Smooth muscle cell (in vitro differentiated cells): ENCODE measurements around the gene GPR107. TPM values are rescaled to one million over a fixed set of nuclear protein-coding genes. Genes with fewer than 3 reads are reported as not detected.

Experiments used
- DNase-seq: peaks from one replicate; lab custom pipeline; 2025; ENCODE audit not compliant: unreplicated experiment; lab: John Stamatoyannopoulos, UW
- H2AFZ ChIP-seq: fragments of 200-600 bp; sonication (generic); 2 replicates; pipeline ENCODE4 v1.6.0; 2016; ENCODE audit warnings: antibody characterized with exemption, low read depth, mild to moderate bottlenecking
- H3F3A ChIP-seq: fragments of 200-600 bp; sonication (generic); 2 replicates; pipeline ENCODE4 v1.6.0; 2017; ENCODE audit warnings: antibody characterized with exemption, low read depth
- H3K27ac ChIP-seq: fragments of 200-600 bp; sonication (generic); 2 replicates; pipeline ENCODE4 v1.5.1; 2016; ENCODE audit warnings: low read depth, mild to moderate bottlenecking
- H3K27me3 ChIP-seq: fragments of 200-600 bp; sonication (generic); 2 replicates; pipeline ENCODE4 v1.6.1; 2016; ENCODE audit warnings: low read depth, mild to moderate bottlenecking
- H3K36me3 ChIP-seq: fragments of 200-600 bp; sonication (generic); 2 replicates; pipeline ENCODE4 v1.5.1; 2016; ENCODE audit warnings: low read depth
- H3K4me1 ChIP-seq: fragments of 200-600 bp; sonication (generic); 2 replicates; pipeline ENCODE4 v1.5.1; 2016; ENCODE audit warnings: low read depth
- H3K4me2 ChIP-seq: fragments of 200-600 bp; sonication (generic); 2 replicates; pipeline ENCODE4 v1.6.0; 2016; ENCODE audit warnings: mild to moderate bottlenecking
- H3K4me3 ChIP-seq: fragments of 200-600 bp; sonication (generic); 2 replicates; pipeline ENCODE4 v1.5.1; 2016; ENCODE audit warnings: mild to moderate bottlenecking
- H3K79me2 ChIP-seq: fragments of 200-600 bp; sonication (generic); 2 replicates; pipeline ENCODE4 v1.6.0; 2016; ENCODE audit warnings: low read depth, mild to moderate bottlenecking
- H3K9ac ChIP-seq: fragments of 200-600 bp; sonication (generic); 2 replicates; pipeline ENCODE4 v1.6.0; 2016; ENCODE audit warnings: low read depth
- H3K9me3 ChIP-seq: fragments of 200-600 bp; sonication (generic); replicated peaks from 2 replicates; pipeline ENCODE4 v1.5.1; 2016; ENCODE audit warnings: low read depth
- H4K20me1 ChIP-seq: fragments of 200-600 bp; sonication (generic); 2 replicates; pipeline ENCODE4 v1.6.0; 2016; ENCODE audit warnings: low read depth
- WGBS: methylation state at CpG from one replicate; pipeline ENCODE4 v1.1.7; 2016; ENCODE audit warnings: low lambda C conversion rate; 5-methylcytosine and 5-hydroxymethylcytosine counted together
- polyA plus RNA-seq: library from polyadenylated mRNA; unstranded; fragments of >200 nt; fragmentation: Nextera tagmentation; extraction: Ambion mirVana; gene quantifications from 2 replicates; pipeline ENCODE4 v1.2.1, GENCODE V29; 2016
- total RNA-seq: library from RNA; depleted of rRNA; stranded (reverse); fragments of >200 nt; gene quantifications from 2 replicates; pipeline ENCODE4 v1.2.3, GENCODE V29; 2014
- TF ChIP-seq, protein P1 (sequence below): fragments of 200-600 bp; sonication (generic); IDR thresholded peaks from 2 replicates; pipeline ENCODE4 v1.5.1; 2017; ENCODE audit warnings: borderline replicate concordance, mild to moderate bottlenecking, antibody characterized with exemption; ENCODE audit not compliant: insufficient read depth, poor library complexity, severe bottlenecking

The GPR107 gene
- total and polyA plus RNA-seq, 2 experiments from 2014 or later, result 16.2 to 42.7 TPM

DNA sequence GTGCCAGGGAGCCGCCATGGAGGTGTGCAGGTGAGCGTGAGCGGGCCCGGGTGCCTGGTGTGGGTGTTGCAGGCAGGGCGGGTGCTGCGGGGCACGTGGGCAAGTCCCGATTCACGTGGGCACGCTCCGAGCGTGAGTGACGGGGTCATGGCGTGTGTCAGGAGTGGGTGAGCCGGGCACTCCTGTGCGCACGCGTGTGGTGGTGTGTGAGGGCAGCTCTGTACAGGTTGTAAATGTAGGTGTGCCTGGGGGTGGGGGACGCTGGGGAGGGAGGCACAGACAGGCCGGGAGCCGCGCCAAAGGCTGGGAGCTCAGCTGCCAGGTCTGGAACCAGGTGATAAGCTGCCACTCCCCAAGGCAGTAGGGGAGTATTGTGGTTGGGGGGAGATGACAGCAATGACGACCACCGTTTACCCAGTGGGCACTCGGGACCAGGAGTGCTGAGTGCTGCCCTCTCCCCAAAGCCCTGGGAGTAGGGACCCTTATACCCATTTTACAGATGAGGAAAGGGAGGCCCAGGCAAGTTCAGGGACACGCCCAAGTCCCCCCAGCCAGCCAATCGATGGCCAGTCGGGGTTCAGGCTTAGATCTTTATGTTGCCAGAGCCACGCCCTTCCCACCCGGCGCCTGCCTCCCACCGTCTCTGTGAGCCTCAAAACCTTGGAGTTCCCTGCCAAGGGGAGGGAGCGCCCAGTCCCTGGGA is 128.1 kb downstream of the GPR107 start:
- no peaks in the 10 kb centered on the region for H3K36me3 ChIP-seq
- no peak overlapping the region for H3K27ac ChIP-seq
- H3K4me2 ChIP-seq, result no peak overlapping the region
- H3K9me3 ChIP-seq, result no peaks in the 10 kb centered on the region
- no peak overlapping the region for H2AFZ ChIP-seq
- H3K79me2 ChIP-seq, result peaks cover 82% of the 10 kb centered on the region
- H4K20me1 ChIP-seq, result peaks cover 97% of the 10 kb centered on the region
- no peaks in the 10 kb centered on the region for H3K27me3 ChIP-seq
- WGBS, result 96% methylated on average over 28 of the region's 33 CpGs
- H3K9ac ChIP-seq, result no peak overlapping the region
- no peak overlapping the region for H3K4me3 ChIP-seq
- peaks cover 31% of the 10 kb centered on the region for H3K4me1 ChIP-seq
- DNase-seq, result no peak
- H3F3A ChIP-seq, result peaks cover 40% of the 10 kb centered on the region
- TF ChIP-seq, protein P1, sequence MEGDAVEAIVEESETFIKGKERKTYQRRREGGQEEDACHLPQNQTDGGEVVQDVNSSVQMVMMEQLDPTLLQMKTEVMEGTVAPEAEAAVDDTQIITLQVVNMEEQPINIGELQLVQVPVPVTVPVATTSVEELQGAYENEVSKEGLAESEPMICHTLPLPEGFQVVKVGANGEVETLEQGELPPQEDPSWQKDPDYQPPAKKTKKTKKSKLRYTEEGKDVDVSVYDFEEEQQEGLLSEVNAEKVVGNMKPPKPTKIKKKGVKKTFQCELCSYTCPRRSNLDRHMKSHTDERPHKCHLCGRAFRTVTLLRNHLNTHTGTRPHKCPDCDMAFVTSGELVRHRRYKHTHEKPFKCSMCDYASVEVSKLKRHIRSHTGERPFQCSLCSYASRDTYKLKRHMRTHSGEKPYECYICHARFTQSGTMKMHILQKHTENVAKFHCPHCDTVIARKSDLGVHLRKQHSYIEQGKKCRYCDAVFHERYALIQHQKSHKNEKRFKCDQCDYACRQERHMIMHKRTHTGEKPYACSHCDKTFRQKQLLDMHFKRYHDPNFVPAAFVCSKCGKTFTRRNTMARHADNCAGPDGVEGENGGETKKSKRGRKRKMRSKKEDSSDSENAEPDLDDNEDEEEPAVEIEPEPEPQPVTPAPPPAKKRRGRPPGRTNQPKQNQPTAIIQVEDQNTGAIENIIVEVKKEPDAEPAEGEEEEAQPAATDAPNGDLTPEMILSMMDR, result no peak

DNA sequence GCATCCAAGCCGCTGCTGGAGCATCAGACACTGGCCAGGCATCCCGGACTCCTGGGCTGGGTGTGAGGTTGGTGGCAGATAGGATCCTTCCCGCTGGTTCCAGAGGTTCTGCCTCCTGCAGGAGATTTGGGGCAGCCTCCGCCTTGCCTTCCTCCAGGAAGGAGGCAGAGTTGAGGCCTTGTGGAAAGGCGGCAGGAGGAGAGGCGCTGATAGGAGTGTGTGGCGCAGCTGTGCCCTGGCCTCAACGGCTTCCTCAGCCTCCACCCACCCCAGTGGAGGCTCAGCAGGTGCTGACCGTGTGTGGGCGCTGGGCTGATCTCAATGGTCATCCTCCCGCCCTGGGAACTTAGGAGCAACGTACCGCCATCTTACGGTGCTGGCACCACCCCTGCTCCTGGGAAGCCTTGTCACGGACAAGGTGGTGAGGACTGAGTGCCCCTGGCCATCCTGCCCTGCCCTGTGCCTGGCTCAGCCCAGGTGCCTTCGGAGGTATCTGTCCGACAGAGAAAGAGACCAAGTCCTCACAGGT is 128.7 kb downstream of the GPR107 start:
- Histone ChIP-seq H3K36me3 (no peaks in the 10 kb centered on the region), H3K79me2 (peaks cover 82% of the 10 kb centered on the region), H3K4me3 (no peak overlapping the region), H4K20me1 (peaks cover 97% of the 10 kb centered on the region), H2AFZ (no peak overlapping the region), H3K4me2 (no peak overlapping the region), H3K9me3 (no peaks in the 10 kb centered on the region), H3K27ac (peak overlapping the region; percentile 73), H3F3A (peaks cover 40% of the 10 kb centered on the region), H3K4me1 (peaks cover 37% of the 10 kb centered on the region), H3K27me3 (no peaks in the 10 kb centered on the region), H3K9ac (no peak overlapping the region)
- no peak for DNase-seq
- 92% methylated on average over 17 of the region's 17 CpGs for WGBS
- TF ChIP-seq, protein P1, result no peak

DNA sequence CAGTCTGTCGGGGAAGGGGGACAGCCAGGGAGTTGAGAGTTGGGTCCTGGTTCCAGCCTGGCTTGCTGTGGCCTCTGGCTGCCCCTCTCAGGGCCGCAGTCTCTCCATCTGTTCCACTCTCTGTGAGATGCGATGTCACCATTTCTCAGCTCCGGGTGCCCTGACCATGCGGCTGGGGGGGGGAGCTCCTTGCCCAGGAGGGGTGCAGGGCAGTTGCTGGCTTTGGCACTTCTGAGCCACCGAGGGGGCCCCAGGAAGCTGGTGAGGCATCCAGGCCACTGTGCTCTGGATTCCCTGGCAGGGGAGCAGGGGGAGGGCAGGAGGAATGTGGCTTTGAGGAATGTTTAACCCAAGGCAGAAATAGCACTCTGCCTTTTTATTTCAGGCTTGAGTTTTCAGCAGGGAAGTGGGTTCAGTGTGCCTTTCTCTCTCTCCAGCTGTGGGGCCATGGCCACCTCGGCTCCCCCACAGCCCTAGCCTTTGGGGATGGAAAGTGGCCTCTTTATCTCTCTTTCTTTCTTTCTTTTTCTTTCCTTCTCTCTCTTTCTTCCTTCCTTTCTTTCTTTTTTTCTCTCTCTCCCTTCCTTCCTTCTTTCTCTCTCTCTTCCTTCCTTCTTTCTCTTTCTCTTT is 129.5 kb downstream of the GPR107 start:
- peak overlapping the region; percentile 73 for H3K27ac ChIP-seq
- peak overlapping the region; percentile 72 for H3K4me2 ChIP-seq
- peak; percentile 34 for DNase-seq
- H3K4me3 ChIP-seq, result no peak overlapping the region
- no peak overlapping the region for H2AFZ ChIP-seq
- no peaks in the 10 kb centered on the region for H3K27me3 ChIP-seq
- WGBS, result 10% methylated on average over 7 of the region's 7 CpGs
- H3K4me1 ChIP-seq, result peaks cover 40% of the 10 kb centered on the region
- H3F3A ChIP-seq, result peaks cover 40% of the 10 kb centered on the region
- TF ChIP-seq, protein P1, result no peak
- H3K36me3 ChIP-seq, result no peaks in the 10 kb centered on the region
- H4K20me1 ChIP-seq, result peaks cover 97% of the 10 kb centered on the region
- H3K79me2 ChIP-seq, result peaks cover 82% of the 10 kb centered on the region
- H3K9ac ChIP-seq, result peak overlapping the region; percentile 13
- no peaks in the 10 kb centered on the region for H3K9me3 ChIP-seq
